B cell (primary cell): ENCODE results near the gene SERPINA12. TPM values are rescaled to one million over a fixed set of nuclear protein-coding genes. Genes with fewer than 3 reads are reported as not detected.

Experiments
- ATAC-seq: fragments of 200-7000 bp; cut with Tn5 transposase; one replicate; pipeline ENCODE4 v1.10.0; 2021; ENCODE audit warnings: low read depth, mild to moderate bottlenecking, moderate number of reproducible peaks, moderate library complexity
- CTCF ChIA-PET: fragments of 350-600 bp; sonication (Branson Sonifier 250); formaldehyde crosslinking; loops from one replicate; lab custom pipeline; 2021; ENCODE audit warnings: antibody characterized with exemption, inconsistent platforms; lab: Charles Lee
- POLR2A ChIA-PET: fragments of 350-600 bp; sonication (Branson Sonifier 250); formaldehyde crosslinking; loops from one replicate; lab custom pipeline; 2021; ENCODE audit warnings: antibody characterized with exemption; lab: Charles Lee
- DNase-seq: peaks from one replicate; pipeline ENCODE4 v3.0.0; 2013
- H2AFZ ChIP-seq: 2 replicates; pipeline ENCODE4 v1.6.1; 2012; ENCODE audit warnings: mild to moderate bottlenecking, low read depth, low read length; ENCODE audit not compliant: insufficient read depth, poor library complexity, severe bottlenecking
- H3K27ac ChIP-seq, 2 donors: 1 replicate in 1 of 2; 2 replicates in 1 of 2; pipeline ENCODE4 v1.5.1; 2012 to 2013; ENCODE audit warnings: low read length in 2 of 2, mild to moderate bottlenecking in 2 of 2, moderate library complexity in 1 of 2
- H3K27me3 ChIP-seq, 4 experiments: fragments of 200-600 bp in 1 of 4; sonication (generic) in 1 of 4; replicated peaks in 1 of 4; 1 replicate in 2 of 4; 2 replicates in 2 of 4; pipeline versions ENCODE4 v1.6.1 to v1.7.0; 2013 to 2016; ENCODE audit warnings: low read length in 3 of 4, mild to moderate bottlenecking in 2 of 4, mixed read lengths in 1 of 4, moderate library complexity in 1 of 4; ENCODE audit not compliant: insufficient read depth in 4 of 4, control insufficient read depth in 3 of 4; ENCODE audit errors: control extremely low read depth in 1 of 4
- H3K36me3 ChIP-seq, 2 experiments: replicated peaks in 1 of 2; 1 replicate in 1 of 2; 2 replicates in 1 of 2; pipeline versions ENCODE4 v1.6.1 to v1.7.1; 2013; ENCODE audit warnings: low read length in 1 of 2; ENCODE audit not compliant: insufficient read depth in 2 of 2, control insufficient read depth in 1 of 2; ENCODE audit errors: control extremely low read depth in 1 of 2, extremely low read depth in 1 of 2
- H3K4me1 ChIP-seq, 2 donors: fragments of 200-600 bp in 1 of 2; sonication (generic) in 1 of 2; 1 replicate in 1 of 2; 2 replicates in 1 of 2; pipeline versions ENCODE4 v1.5.1 to v1.6.1; 2013 to 2017; ENCODE audit warnings: low read length in 2 of 2; ENCODE audit not compliant: control insufficient read depth in 2 of 2, insufficient read depth in 2 of 2
- H3K4me2 ChIP-seq: replicated peaks from 2 replicates; pipeline ENCODE3; 2012; ENCODE audit warnings: mild to moderate bottlenecking, low read depth, low read length; ENCODE audit not compliant: poor library complexity, severe bottlenecking
- H3K4me3 ChIP-seq, 5 experiments: fragments of 200-600 bp in 1 of 5; sonication (generic) in 1 of 5; 1 replicate in 3 of 5; 2 replicates in 2 of 5; pipeline versions ENCODE4 v1.5.1 to v1.7.0; 2011 to 2016; ENCODE audit warnings: low read length in 4 of 5, mild to moderate bottlenecking in 4 of 5, low read depth in 2 of 5, control low read depth in 1 of 5, moderate library complexity in 1 of 5; ENCODE audit not compliant: insufficient read depth in 1 of 5; ENCODE audit errors: control extremely low read depth in 1 of 5, extremely low read depth in 1 of 5
- H3K79me2 ChIP-seq: fragments of 200-600 bp; sonication (generic); one replicate; pipeline ENCODE4 v1.6.0; 2016; ENCODE audit warnings: low read length; ENCODE audit not compliant: control insufficient read depth, insufficient read depth
- H3K9ac ChIP-seq: fragments of 200-600 bp; sonication (generic); 2 replicates; pipeline ENCODE4 v1.6.1; 2017; ENCODE audit warnings: mild to moderate bottlenecking, low read length, moderate library complexity
- H3K9me3 ChIP-seq, 3 donors: one replicate each; pipeline versions ENCODE4 v1.6.1 to v1.7.1; 2013; ENCODE audit warnings: low read length in 2 of 3; ENCODE audit not compliant: control insufficient read depth in 2 of 3, insufficient read depth in 1 of 3; ENCODE audit errors: control extremely low read depth in 1 of 3
- H4K20me1 ChIP-seq: 2 replicates; pipeline ENCODE4 v1.6.0; 2012; ENCODE audit warnings: mild to moderate bottlenecking, low read length; ENCODE audit not compliant: insufficient read depth, control insufficient read depth, poor library complexity, severe bottlenecking
- H3K27ac Mint-ChIP-seq: one replicate; pipeline ENCODE4 v1.8.0; 2021; ENCODE audit warnings: mixed read lengths
- H3K27me3 Mint-ChIP-seq: one replicate; pipeline ENCODE4 v1.8.0; 2021; ENCODE audit warnings: mixed read lengths
- H3K4me1 Mint-ChIP-seq: one replicate; pipeline ENCODE4 v1.8.0; 2021; ENCODE audit warnings: mixed read lengths
- H3K4me3 Mint-ChIP-seq: one replicate; pipeline ENCODE4 v1.8.0; 2021; ENCODE audit warnings: mixed read lengths
- H3K9me3 Mint-ChIP-seq: one replicate; pipeline ENCODE4 v1.8.0; 2022; ENCODE audit warnings: mixed read lengths; ENCODE audit not compliant: insufficient read depth
- CTCF ChIP-seq: fragments of 200-600 bp; IDR thresholded peaks from one replicate; pipeline ENCODE4 v1.8.0; 2022; ENCODE audit warnings: antibody characterized with exemption, mild to moderate bottlenecking
- EZH2 ChIP-seq: IDR thresholded peaks from 2 replicates; pipeline ENCODE4 v1.6.1; 2012; ENCODE audit warnings: borderline replicate concordance, low read depth, mild to moderate bottlenecking, moderate library complexity, low read length; ENCODE audit not compliant: insufficient read depth, poor library complexity, severe bottlenecking
- WGBS: methylation state at CpG from one replicate; pipeline ENCODE4 v1.1.5; 2013; ENCODE audit warnings: missing lambda C conversion rate; ENCODE audit not compliant: insufficient coverage; 5-methylcytosine and 5-hydroxymethylcytosine counted together
- intact Hi-C: fragments of 100-400 bp; cut with micrococcal nuclease; formaldehyde crosslinking; loops from one replicate; pipeline ENCODE4 v1.10.0; 2022
- polyA plus RNA-seq: library from polyadenylated mRNA; depleted of rRNA; stranded (reverse); fragments of >200 nt; gene quantifications from 2 replicates; pipeline ENCODE4 v1.2.3, GENCODE V29; 2012
- total RNA-seq, 2 donors: library from RNA; stranded (reverse); fragments of 120-200 nt in 1 of 2; gene quantifications; 1 replicate in 1 of 2; 2 replicates in 1 of 2; pipeline versions ENCODE4 v1.2.3 to v1.2.4, GENCODE V29; 2013 to 2022

The SERPINA12 gene
- total and polyA plus RNA-seq, 2 donors (not counting 1 experiment from before 2014, with no cell fraction given), result not detected

- Mint-ChIP-seq H3K9me3 (peaks cover 2% of the 10 kb centered on the region), H3K27ac (no peak overlapping the region), H3K4me3 (no peak overlapping the region), H3K27me3 (peaks cover 4% of the 10 kb centered on the region), H3K4me1 (no peaks in the 10 kb centered on the region)
- ATAC-seq (no peak), DNase-seq (no peak)
- no peak overlapping the region for H3K4me3 ChIP-seq
- H3K4me2 ChIP-seq, result no peak overlapping the region
- 63% methylated on average over 2 of the region's 5 CpGs for WGBS
- no peaks in the 10 kb centered on the region for H3K4me1 ChIP-seq
- no peak overlapping the region for H2AFZ ChIP-seq
- no peak for TF ChIP-seq CTCF
- TF ChIP-seq EZH2, result no peak
- no peaks in the 10 kb centered on the region for H4K20me1 ChIP-seq
- peaks cover 0 to 3% (median 0%) of the 10 kb centered on the region in 4 experiments for H3K27me3 ChIP-seq
- no peak overlapping the region for H3K27ac ChIP-seq
- intact Hi-C loops, result no loop called here
- no peaks in the 10 kb centered on the region for H3K79me2 ChIP-seq
- POLR2A ChIA-PET, result no interaction called here
- CTCF ChIA-PET, result no interaction called here
- H3K36me3 ChIP-seq, result no peaks in the 10 kb centered on the region
- peaks cover 0 to 6% (median 0%) of the 10 kb centered on the region in 3 donors for H3K9me3 ChIP-seq
- H3K9ac ChIP-seq, result no peak overlapping the region
Measured at GRCh38 chr14:94439453-94440057, 69.7 kb downstream of the SERPINA12 start.

Other genes starting within 250 kb of the SERPINA12 start
- gene SERPINA10, start 216.2 kb downstream of the SERPINA12 start, total RNA-seq, result not detected in 2 replicates
- not detected in 2 replicates for gene SERPINA10, start 216.2 kb downstream of the SERPINA12 start, polyA plus RNA-seq
- gene SERPINA6, start 186.1 kb downstream of the SERPINA12 start, total RNA-seq, result not detected in 2 replicates
- gene SERPINA6, start 186.1 kb downstream of the SERPINA12 start, polyA plus RNA-seq, result not detected in 2 replicates
- gene SERPINA2, start 142.8 kb downstream of the SERPINA12 start, total RNA-seq, result not detected in 2 replicates
- gene SERPINA2, start 142.8 kb downstream of the SERPINA12 start, polyA plus RNA-seq, result 0.10 TPM in 1 of 2 replicates, not detected in the other
- 0.69 TPM in 1 of 2 replicates, not detected in the other for gene SERPINA1, start 120.9 kb downstream of the SERPINA12 start, total RNA-seq
- 6.8 and 8.2 TPM in 2 replicates for gene SERPINA1, start 120.9 kb downstream of the SERPINA12 start, polyA plus RNA-seq
- not detected in 2 replicates for gene SERPINA11, start 56.7 kb downstream of the SERPINA12 start, total RNA-seq
- gene SERPINA11, start 56.7 kb downstream of the SERPINA12 start, polyA plus RNA-seq, result not detected in 2 replicates
- gene SERPINA9, start 33.3 kb downstream of the SERPINA12 start, total RNA-seq, result 0.73 and 0.74 TPM in 2 replicates
- 0.14 TPM in 1 of 2 replicates, not detected in the other for gene SERPINA9, start 33.3 kb downstream of the SERPINA12 start, polyA plus RNA-seq
- gene SERPINA4, start 52.0 kb upstream of the SERPINA12 start, total RNA-seq, result not detected in 2 replicates
- gene SERPINA4, start 52.0 kb upstream of the SERPINA12 start, polyA plus RNA-seq, result not detected in 2 replicates
- not detected in 2 replicates for gene SERPINA5, start 72.0 kb upstream of the SERPINA12 start, total RNA-seq
- gene SERPINA5, start 72.0 kb upstream of the SERPINA12 start, polyA plus RNA-seq, result not detected in 2 replicates
- gene SERPINA3, start 102.9 kb upstream of the SERPINA12 start, total RNA-seq, result not detected in 2 replicates
- gene SERPINA3, start 102.9 kb upstream of the SERPINA12 start, polyA plus RNA-seq, result not detected in 2 replicates